Epithelial cell of proximal tubule (primary cell): ENCODE results near the gene SNX22. TPM values are rescaled to one million over a fixed set of nuclear protein-coding genes. Genes with fewer than 3 reads are reported as not detected.
"Not testable (repeated sequence)": the region's sequence is repeated elsewhere in the genome, so short reads cannot be mapped to it uniquely, and the experiment has no call there.

Source experiments
- DNase-seq: peaks from one replicate; pipeline ENCODE4 v3.0.0-alpha.2; 2011; ENCODE audit warnings: low read depth
- H3K4me3 ChIP-seq: 2 replicates; pipeline ENCODE4 v1.5.1; 2011; ENCODE audit warnings: low read depth, mild to moderate bottlenecking, low read length
- CTCF ChIP-seq: conservative IDR thresholded peaks from 2 replicates; pipeline ENCODE4 v1.5.1; 2012; ENCODE audit warnings: low read depth, mild to moderate bottlenecking, low read length
- total RNA-seq: library from RNA; depleted of rRNA; stranded (reverse); fragments of >200 nt; gene quantifications from 2 replicates; pipeline ENCODE4 v1.2.3, GENCODE V29; 2015

SNX22 gene
- total RNA-seq, 1 donor from 2014 or later: 0.86 TPM

DNA sequence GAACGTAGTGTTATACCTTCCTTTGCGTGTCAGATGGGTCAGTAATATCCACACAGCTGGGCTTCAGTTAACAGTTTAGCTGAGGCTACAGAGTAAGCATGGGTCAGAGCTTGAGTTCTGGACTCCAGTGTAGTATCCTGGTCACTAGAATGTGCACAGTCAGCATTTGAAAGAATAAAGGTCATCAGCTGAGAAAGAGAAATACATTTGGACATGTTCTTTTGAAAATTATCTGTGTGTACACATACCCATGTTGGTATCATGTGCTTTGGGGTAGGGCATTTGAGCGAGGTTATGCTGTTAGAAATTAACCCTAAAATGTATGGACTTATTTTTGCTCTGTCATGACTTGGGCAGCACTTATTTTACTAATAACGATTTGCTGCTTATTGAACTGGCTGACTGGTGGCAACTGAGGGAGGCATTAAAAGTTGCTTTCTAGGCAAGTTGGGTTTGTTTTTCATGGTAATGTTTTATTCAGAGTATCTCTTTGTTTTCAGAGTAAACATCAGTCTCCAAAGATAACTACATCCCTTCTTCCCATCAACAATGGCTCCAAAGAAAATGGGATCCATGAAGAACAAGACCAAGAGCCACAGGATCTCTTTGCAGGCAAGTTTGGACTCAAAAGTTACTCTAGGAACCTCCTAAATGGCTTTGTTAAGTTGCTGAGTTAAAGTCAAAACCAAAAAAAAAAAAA is 39.3 kb upstream of the SNX22 start:
- no peak for DNase-seq
- no peak overlapping the region for H3K4me3 ChIP-seq
- no peak for TF ChIP-seq CTCF

DNA sequence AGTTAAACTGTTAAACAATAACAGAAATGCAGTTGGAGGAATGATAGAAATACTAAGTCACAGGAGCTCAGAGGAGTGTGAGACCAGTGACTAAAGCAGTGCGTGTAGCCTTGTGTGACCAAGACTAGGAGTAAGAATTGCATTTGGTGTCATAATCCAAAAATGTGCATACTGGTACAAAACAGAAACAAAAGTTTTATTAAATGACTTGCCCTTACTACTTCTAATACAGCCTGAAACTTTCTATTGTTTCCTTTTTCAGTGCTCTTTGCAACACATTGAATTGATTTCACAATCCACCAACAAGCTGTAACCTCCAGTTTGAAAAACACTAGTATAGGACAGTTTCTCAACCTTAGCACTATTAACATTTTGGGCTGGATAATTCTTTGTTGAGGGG is 38.6 kb upstream of the SNX22 start:
- H3K4me3 ChIP-seq: no peak overlapping the region
- TF ChIP-seq CTCF: no peak
- peak; percentile 75 for DNase-seq

DNA sequence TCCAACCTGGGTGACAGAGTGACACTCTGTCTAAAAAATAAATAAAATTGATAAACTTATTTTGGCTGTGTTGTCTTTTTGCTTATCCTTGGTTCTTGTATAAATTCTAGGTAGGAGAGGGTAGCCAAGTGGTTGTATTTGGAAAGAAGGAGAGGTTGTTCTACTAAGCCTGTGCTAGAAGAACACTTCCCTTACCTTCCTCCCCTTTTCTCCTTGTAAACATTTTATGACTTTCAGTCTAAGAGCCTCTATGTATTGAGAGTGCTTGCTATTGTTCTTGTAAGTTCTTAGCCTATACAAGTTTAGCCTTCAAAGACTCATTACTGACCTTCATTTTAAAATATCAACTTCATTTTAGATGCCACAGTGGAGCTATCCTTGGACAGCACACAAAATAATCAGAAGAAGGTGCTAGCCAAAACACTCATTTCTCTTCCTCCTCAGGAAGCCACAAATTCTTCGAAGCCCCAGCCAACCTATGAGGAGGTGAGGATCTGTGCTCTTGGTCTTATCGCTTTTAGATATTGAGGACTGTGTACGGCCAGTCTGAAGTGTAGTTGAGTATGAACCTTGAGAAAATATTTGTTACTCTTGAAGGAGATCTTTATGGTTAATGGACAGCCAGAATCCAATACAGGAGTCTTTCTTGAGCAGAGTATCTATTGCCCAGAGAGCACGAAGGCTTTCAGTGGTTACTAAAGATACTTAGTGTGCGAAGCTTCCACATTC is 33.6 kb upstream of the SNX22 start:
- no peak for DNase-seq
- no peak overlapping the region for H3K4me3 ChIP-seq
- TF ChIP-seq CTCF: no peak

DNA sequence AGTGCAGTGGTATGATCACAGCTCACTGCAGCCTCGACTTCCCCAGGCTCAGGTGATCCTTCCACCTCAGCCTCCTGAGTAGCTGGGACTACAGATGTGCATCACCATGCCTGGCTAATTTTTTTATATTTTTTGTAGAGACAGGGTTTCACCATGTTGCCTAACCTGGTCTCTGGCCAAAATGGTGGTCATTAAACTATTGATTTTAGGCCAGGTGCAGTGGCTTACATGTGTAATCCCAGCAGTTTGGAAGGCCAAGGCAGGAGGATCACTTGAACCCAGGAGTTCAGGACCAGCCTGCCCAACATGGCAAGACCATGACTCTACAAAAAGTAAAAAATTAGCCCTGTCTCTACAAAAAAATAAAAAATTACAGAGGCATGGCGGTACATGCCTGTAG is 31.2 kb upstream of the SNX22 start:
- not testable (repeated sequence) for DNase-seq, H3K4me3 ChIP-seq

DNA sequence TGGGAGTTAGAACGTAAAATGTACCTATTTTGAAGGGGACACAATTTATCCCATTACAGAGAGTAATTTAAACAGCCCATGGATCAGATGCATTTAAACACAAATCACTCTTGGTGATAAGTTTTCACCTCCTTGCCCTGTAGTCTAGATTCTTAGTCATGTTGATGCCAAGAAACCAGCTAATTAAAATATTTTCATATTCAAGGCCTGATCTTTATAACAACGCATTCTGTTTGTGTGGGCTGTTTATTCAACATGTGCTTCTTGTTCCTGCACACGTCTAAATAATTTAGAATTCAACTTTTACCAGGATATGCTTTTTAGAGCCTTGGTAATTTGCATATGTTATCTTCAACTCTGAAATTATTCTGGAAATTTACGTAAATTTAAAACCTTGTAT is 29.9 kb upstream of the SNX22 start:
- DNase-seq: no peak
- no peak overlapping the region for H3K4me3 ChIP-seq
- TF ChIP-seq CTCF: no peak

DNA sequence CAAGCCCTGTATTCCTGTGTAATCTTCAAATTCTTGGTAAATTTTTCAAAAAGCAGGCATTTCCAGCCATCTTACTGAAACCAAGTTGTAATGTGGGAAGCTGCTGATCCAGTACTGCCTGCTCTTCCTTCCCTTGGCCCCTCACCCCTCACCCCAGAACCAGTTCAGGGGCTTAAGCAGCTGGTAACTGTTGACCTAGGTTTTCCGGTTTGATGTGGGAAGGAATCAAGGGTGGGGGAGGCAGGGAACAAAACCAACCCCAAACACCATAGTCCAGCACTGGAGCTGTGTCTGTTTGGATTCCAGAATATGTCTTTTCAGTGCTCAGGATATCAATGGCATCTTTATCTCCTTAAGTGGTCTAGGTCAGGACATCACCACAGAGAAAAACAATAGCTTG is 29.1 kb upstream of the SNX22 start:
- DNase-seq: no peak
- H3K4me3 ChIP-seq: no peak overlapping the region
- no peak for TF ChIP-seq CTCF

DNA sequence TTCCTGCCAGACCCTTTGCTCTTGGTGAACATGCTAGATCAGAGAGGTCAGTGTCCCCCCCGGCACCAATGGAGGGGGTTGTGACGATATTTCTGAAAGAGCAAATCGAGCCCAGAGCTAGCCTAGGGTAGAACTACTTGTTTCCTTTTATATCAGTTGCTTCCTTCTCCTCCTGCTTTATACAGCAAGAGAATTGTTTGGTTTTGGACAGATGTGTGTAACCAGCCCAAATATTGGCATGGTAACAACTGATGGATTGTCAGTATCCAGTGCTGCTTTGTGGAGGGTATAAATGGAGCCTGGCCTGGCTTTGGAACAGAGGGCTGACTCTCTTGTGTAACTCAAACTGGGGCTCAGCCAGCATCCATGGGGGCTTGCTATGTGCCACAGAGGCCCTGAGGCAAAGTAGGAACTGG is 28.6 kb upstream of the SNX22 start:
- no peak for TF ChIP-seq CTCF
- H3K4me3 ChIP-seq: no peak overlapping the region
- DNase-seq: no peak
